B cell (primary cell): ENCODE data around the gene MGA. TPM values are rescaled to one million over a fixed set of nuclear protein-coding genes. Genes with fewer than 3 reads are reported as not detected.

Experiments
- ATAC-seq: fragments of 200-7000 bp; cut with Tn5 transposase; one replicate; pipeline ENCODE4 v1.10.0; 2021; ENCODE audit warnings: low read depth, mild to moderate bottlenecking, moderate number of reproducible peaks, moderate library complexity
- CTCF ChIA-PET: fragments of 350-600 bp; sonication (Branson Sonifier 250); formaldehyde crosslinking; loops from one replicate; lab custom pipeline; 2021; ENCODE audit warnings: antibody characterized with exemption, inconsistent platforms; lab: Charles Lee
- POLR2A ChIA-PET: fragments of 350-600 bp; sonication (Branson Sonifier 250); formaldehyde crosslinking; loops from one replicate; lab custom pipeline; 2021; ENCODE audit warnings: antibody characterized with exemption; lab: Charles Lee
- DNase-seq: peaks from one replicate; pipeline ENCODE4 v3.0.0; 2013
- H2AFZ ChIP-seq: 2 replicates; pipeline ENCODE4 v1.6.1; 2012; ENCODE audit warnings: mild to moderate bottlenecking, low read depth, low read length; ENCODE audit not compliant: insufficient read depth, poor library complexity, severe bottlenecking
- H3K27ac ChIP-seq, 2 donors: 1 replicate in 1 of 2; 2 replicates in 1 of 2; pipeline ENCODE4 v1.5.1; 2012 to 2013; ENCODE audit warnings: low read length in 2 of 2, mild to moderate bottlenecking in 2 of 2, moderate library complexity in 1 of 2
- H3K27me3 ChIP-seq, 4 experiments: fragments of 200-600 bp in 1 of 4; sonication (generic) in 1 of 4; replicated peaks in 1 of 4; 1 replicate in 2 of 4; 2 replicates in 2 of 4; pipeline versions ENCODE4 v1.6.1 to v1.7.0; 2013 to 2016; ENCODE audit warnings: low read length in 3 of 4, mild to moderate bottlenecking in 2 of 4, mixed read lengths in 1 of 4, moderate library complexity in 1 of 4; ENCODE audit not compliant: insufficient read depth in 4 of 4, control insufficient read depth in 3 of 4; ENCODE audit errors: control extremely low read depth in 1 of 4
- H3K36me3 ChIP-seq, 2 experiments: replicated peaks in 1 of 2; 1 replicate in 1 of 2; 2 replicates in 1 of 2; pipeline versions ENCODE4 v1.6.1 to v1.7.1; 2013; ENCODE audit warnings: low read length in 1 of 2; ENCODE audit not compliant: insufficient read depth in 2 of 2, control insufficient read depth in 1 of 2; ENCODE audit errors: control extremely low read depth in 1 of 2, extremely low read depth in 1 of 2
- H3K4me1 ChIP-seq, 2 donors: fragments of 200-600 bp in 1 of 2; sonication (generic) in 1 of 2; 1 replicate in 1 of 2; 2 replicates in 1 of 2; pipeline versions ENCODE4 v1.5.1 to v1.6.1; 2013 to 2017; ENCODE audit warnings: low read length in 2 of 2; ENCODE audit not compliant: control insufficient read depth in 2 of 2, insufficient read depth in 2 of 2
- H3K4me2 ChIP-seq: replicated peaks from 2 replicates; pipeline ENCODE3; 2012; ENCODE audit warnings: mild to moderate bottlenecking, low read depth, low read length; ENCODE audit not compliant: poor library complexity, severe bottlenecking
- H3K4me3 ChIP-seq, 5 experiments: fragments of 200-600 bp in 1 of 5; sonication (generic) in 1 of 5; 1 replicate in 3 of 5; 2 replicates in 2 of 5; pipeline versions ENCODE4 v1.5.1 to v1.7.0; 2011 to 2016; ENCODE audit warnings: low read length in 4 of 5, mild to moderate bottlenecking in 4 of 5, low read depth in 2 of 5, control low read depth in 1 of 5, moderate library complexity in 1 of 5; ENCODE audit not compliant: insufficient read depth in 1 of 5; ENCODE audit errors: control extremely low read depth in 1 of 5, extremely low read depth in 1 of 5
- H3K79me2 ChIP-seq: fragments of 200-600 bp; sonication (generic); one replicate; pipeline ENCODE4 v1.6.0; 2016; ENCODE audit warnings: low read length; ENCODE audit not compliant: control insufficient read depth, insufficient read depth
- H3K9ac ChIP-seq: fragments of 200-600 bp; sonication (generic); 2 replicates; pipeline ENCODE4 v1.6.1; 2017; ENCODE audit warnings: mild to moderate bottlenecking, low read length, moderate library complexity
- H3K9me3 ChIP-seq, 3 donors: one replicate each; pipeline versions ENCODE4 v1.6.1 to v1.7.1; 2013; ENCODE audit warnings: low read length in 2 of 3; ENCODE audit not compliant: control insufficient read depth in 2 of 3, insufficient read depth in 1 of 3; ENCODE audit errors: control extremely low read depth in 1 of 3
- H4K20me1 ChIP-seq: 2 replicates; pipeline ENCODE4 v1.6.0; 2012; ENCODE audit warnings: mild to moderate bottlenecking, low read length; ENCODE audit not compliant: insufficient read depth, control insufficient read depth, poor library complexity, severe bottlenecking
- H3K27ac Mint-ChIP-seq: one replicate; pipeline ENCODE4 v1.8.0; 2021; ENCODE audit warnings: mixed read lengths
- H3K27me3 Mint-ChIP-seq: one replicate; pipeline ENCODE4 v1.8.0; 2021; ENCODE audit warnings: mixed read lengths
- H3K4me1 Mint-ChIP-seq: one replicate; pipeline ENCODE4 v1.8.0; 2021; ENCODE audit warnings: mixed read lengths
- H3K4me3 Mint-ChIP-seq: one replicate; pipeline ENCODE4 v1.8.0; 2021; ENCODE audit warnings: mixed read lengths
- H3K9me3 Mint-ChIP-seq: one replicate; pipeline ENCODE4 v1.8.0; 2022; ENCODE audit warnings: mixed read lengths; ENCODE audit not compliant: insufficient read depth
- CTCF ChIP-seq: fragments of 200-600 bp; IDR thresholded peaks from one replicate; pipeline ENCODE4 v1.8.0; 2022; ENCODE audit warnings: antibody characterized with exemption, mild to moderate bottlenecking
- EZH2 ChIP-seq: IDR thresholded peaks from 2 replicates; pipeline ENCODE4 v1.6.1; 2012; ENCODE audit warnings: borderline replicate concordance, low read depth, mild to moderate bottlenecking, moderate library complexity, low read length; ENCODE audit not compliant: insufficient read depth, poor library complexity, severe bottlenecking
- WGBS: methylation state at CpG from one replicate; pipeline ENCODE4 v1.1.5; 2013; ENCODE audit warnings: missing lambda C conversion rate; ENCODE audit not compliant: insufficient coverage; 5-methylcytosine and 5-hydroxymethylcytosine counted together
- intact Hi-C: fragments of 100-400 bp; cut with micrococcal nuclease; formaldehyde crosslinking; loops from one replicate; pipeline ENCODE4 v1.10.0; 2022
- polyA plus RNA-seq: library from polyadenylated mRNA; depleted of rRNA; stranded (reverse); fragments of >200 nt; gene quantifications from 2 replicates; pipeline ENCODE4 v1.2.3, GENCODE V29; 2012
- total RNA-seq, 2 donors: library from RNA; stranded (reverse); fragments of 120-200 nt in 1 of 2; gene quantifications; 1 replicate in 1 of 2; 2 replicates in 1 of 2; pipeline versions ENCODE4 v1.2.3 to v1.2.4, GENCODE V29; 2013 to 2022

MGA gene
- total and polyA plus RNA-seq, 2 donors (not counting 1 experiment from before 2014, with no cell fraction given) = 5.4 to 79.7 TPM

GRCh38 chr15:41730543-41730942, 70.3 kb downstream of the MGA start:
- H3K9me3 ChIP-seq = no peaks in the 10 kb centered on the region
- Mint-ChIP-seq H3K9me3 (no peaks in the 10 kb centered on the region), H3K4me1 (peaks cover 11% of the 10 kb centered on the region), H3K4me3 (peak overlapping the region; percentile 15), H3K27ac (peak overlapping the region; percentile 69), H3K27me3 (no peaks in the 10 kb centered on the region)
- ATAC-seq (peak; percentile 60), DNase-seq (peak; percentile 44)
- peaks cover 15% of the 10 kb centered on the region for H3K79me2 ChIP-seq
- peaks cover 7% of the 10 kb centered on the region for H4K20me1 ChIP-seq
- ChIA-PET POLR2A (no interaction called here), CTCF (interaction anchor here (0.8 kb wide), 1 partner anchor 223 kb away, joined by 3 read pairs; no protein-coding TSS in a partner anchor)
- H3K9ac ChIP-seq = no peak overlapping the region
- TF ChIP-seq CTCF = no peak
- no peak for TF ChIP-seq EZH2
- no peak overlapping the region for H3K27ac ChIP-seq
- no peaks in the 10 kb centered on the region for H3K27me3 ChIP-seq
- H3K36me3 ChIP-seq = peaks cover 14 to 34% of the 10 kb centered on the region in 2 experiments
- no peak overlapping the region for H2AFZ ChIP-seq
- no CpG with 5 or more reads among the region's 4 CpGs for WGBS
- H3K4me3 ChIP-seq = no peak overlapping the region
- intact Hi-C loops = no loop called here
- peak overlapping the region; percentile 3 for H3K4me2 ChIP-seq
- H3K4me1 ChIP-seq = peaks cover 9% of the 10 kb centered on the region in 2 donors

- Mint-ChIP-seq H3K27me3 (no peaks in the 10 kb centered on the region), H3K27ac (no peak overlapping the region), H3K4me3 (no peak overlapping the region), H3K9me3 (no peaks in the 10 kb centered on the region), H3K4me1 (peaks cover 11% of the 10 kb centered on the region)
- no peak for TF ChIP-seq CTCF
- TF ChIP-seq EZH2 = no peak
- Histone ChIP-seq H3K9ac (no peak overlapping the region), H3K9me3 (no peaks in the 10 kb centered on the region), H3K36me3 (peaks cover 10 to 53% of the 10 kb centered on the region in 2 experiments), H4K20me1 (peaks cover 7% of the 10 kb centered on the region), H3K79me2 (peaks cover 21% of the 10 kb centered on the region), H3K4me3 (no peak overlapping the region), H3K4me2 (no peak overlapping the region), H3K4me1 (peaks cover 9% of the 10 kb centered on the region in 2 donors), H3K27ac (no peak overlapping the region), H3K27me3 (no peaks in the 10 kb centered on the region), H2AFZ (no peak overlapping the region)
- 100% methylated on average over 1 of the region's 1 CpG for WGBS
- intact Hi-C loops = no loop called here
- DNase-seq (no peak), ATAC-seq (no peak)
- POLR2A ChIA-PET = no interaction called here
- CTCF ChIA-PET = no interaction called here
Observed at GRCh38 chr15:41732483-41732882, 72.3 kb downstream of the MGA start.
